Urinary bladder (tissue), 4 donors: Measurements from ENCODE around the gene DOK3. TPM values are rescaled to one million over a fixed set of nuclear protein-coding genes. Genes with fewer than 3 reads are reported as not detected.

ENCODE experiments used
- DNase-seq: peaks from one replicate; pipeline ENCODE4 v3.0.0-alpha.2; 2015; ENCODE audit errors: extremely low spot score
- H3K27ac ChIP-seq: one replicate; pipeline ENCODE4 v1.5.1; 2013; ENCODE audit warnings: low read depth, mild to moderate bottlenecking, moderate library complexity
- H3K36me3 ChIP-seq: one replicate; pipeline ENCODE4 v1.6.1; 2013; ENCODE audit warnings: mild to moderate bottlenecking, moderate library complexity; ENCODE audit not compliant: insufficient read depth
- H3K4me1 ChIP-seq: one replicate; pipeline ENCODE4 v1.6.1; 2013; ENCODE audit warnings: mild to moderate bottlenecking, moderate library complexity; ENCODE audit not compliant: insufficient read depth
- H3K4me3 ChIP-seq: one replicate; pipeline ENCODE4 v1.5.1; 2013; ENCODE audit warnings: low read depth, low read length
- WGBS: extraction: QIAGEN DNeasy Blood & Tissue Kit; methylation state at CpG from one replicate; pipeline ENCODE4 v1.1.7; 2013; 5-methylcytosine and 5-hydroxymethylcytosine counted together
- polyA plus RNA-seq: library from polyadenylated mRNA; stranded (reverse); fragments of 200-250 nt; gene quantifications from one replicate; pipeline ENCODE4 v1.2.3, GENCODE V29; 2013
- total RNA-seq: library from RNA; depleted of rRNA; stranded (reverse); fragments of >200 nt; gene quantifications from one replicate; pipeline ENCODE4 v1.2.3, GENCODE V29; 2014
- donor health status: healthy with polysubstance abuse.
- donor health status: healthy.

Gene DOK3
- total and polyA plus RNA-seq, 2 donors = 2.9 to 8.5 TPM

GRCh38 chr5:177462021-177462670 is 47.5 kb downstream of the DOK3 start:
- no peaks in the 10 kb centered on the region for H3K4me1 ChIP-seq
- H3K36me3 ChIP-seq = no peaks in the 10 kb centered on the region
- WGBS = 80% methylated on average over 27 of the region's 27 CpGs
- no peak overlapping the region for H3K27ac ChIP-seq
- H3K4me3 ChIP-seq = no peak overlapping the region
- no peak for DNase-seq

DNA sequence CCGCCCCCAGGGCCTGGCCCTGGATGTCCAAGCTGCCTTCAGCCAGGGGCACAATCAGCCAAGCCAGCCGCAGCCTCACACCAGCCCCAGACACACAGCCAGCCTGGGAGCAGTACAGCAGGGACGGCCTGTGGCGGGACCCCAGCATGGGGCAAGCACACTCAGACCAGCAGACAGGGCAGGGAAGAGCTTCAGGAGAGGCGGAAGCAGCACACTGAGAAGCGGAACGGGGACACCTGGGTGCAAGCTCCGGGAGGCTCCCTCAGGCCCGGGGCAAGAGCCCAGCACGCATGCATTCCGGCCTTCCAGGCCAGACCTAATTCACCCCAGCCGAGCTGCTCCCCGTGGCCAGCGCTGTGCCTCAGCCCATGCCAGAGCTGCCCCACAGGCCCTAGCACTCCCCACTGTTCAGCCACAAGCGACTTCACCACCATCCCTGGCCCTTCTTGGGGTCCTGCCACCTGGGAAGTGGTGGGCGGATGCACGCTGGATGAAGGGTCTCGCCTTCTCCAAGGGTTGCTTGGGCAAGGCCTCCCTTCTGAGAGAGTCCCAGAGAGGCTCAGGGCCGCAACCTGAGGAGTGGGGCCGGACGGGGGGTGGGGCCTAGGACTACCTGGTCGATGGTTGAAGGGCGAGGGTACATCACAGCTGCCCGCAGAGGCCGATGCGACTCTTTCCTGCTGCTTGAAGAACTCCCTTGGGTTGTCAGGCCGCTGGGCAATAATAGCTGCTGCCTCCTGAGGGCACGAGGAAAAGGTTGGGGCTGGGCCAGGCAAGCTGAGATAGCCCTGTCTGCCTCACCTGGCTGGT is 49.6 kb downstream of the DOK3 start:
- Histone ChIP-seq H3K4me1 (no peaks in the 10 kb centered on the region), H3K4me3 (no peak overlapping the region), H3K36me3 (no peaks in the 10 kb centered on the region), H3K27ac (no peak overlapping the region)
- 90% methylated on average over 28 of the region's 28 CpGs for WGBS
- DNase-seq = no peak

- 84% methylated on average over 11 of the region's 11 CpGs for WGBS
- Histone ChIP-seq H3K4me3 (no peak overlapping the region), H3K36me3 (no peaks in the 10 kb centered on the region), H3K27ac (no peak overlapping the region), H3K4me1 (no peaks in the 10 kb centered on the region)
- DNase-seq = no peak
Observed at GRCh38 chr5:177459357-177459756, 50.3 kb downstream of the DOK3 start.

DNA sequence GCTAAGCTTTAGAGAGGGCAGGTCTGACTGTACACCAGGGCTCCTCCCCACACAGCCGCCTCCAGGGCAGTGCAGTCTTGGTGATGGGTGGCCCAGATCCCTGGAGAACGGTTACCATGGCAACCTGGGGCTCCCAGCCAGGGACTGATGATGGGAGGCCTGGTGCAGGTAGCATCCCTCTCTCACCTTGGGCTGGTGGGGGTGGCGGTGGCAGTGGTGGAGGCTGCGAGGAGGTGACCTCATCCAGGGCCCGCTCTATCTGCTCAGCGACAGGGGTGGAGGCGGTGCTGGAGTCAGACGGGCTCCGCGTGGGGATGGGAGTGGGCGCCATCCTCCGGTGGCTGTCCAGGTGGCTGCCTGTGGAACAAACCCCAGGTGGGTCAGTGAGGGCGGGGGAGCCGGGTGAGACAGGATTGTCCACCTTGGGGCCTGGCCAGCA is 50.7 kb downstream of the DOK3 start:
- no peak for DNase-seq
- WGBS = 82% methylated on average over 14 of the region's 14 CpGs
- Histone ChIP-seq H3K4me3 (no peak overlapping the region), H3K36me3 (no peaks in the 10 kb centered on the region), H3K27ac (no peak overlapping the region), H3K4me1 (no peaks in the 10 kb centered on the region)

GRCh38 chr5:177457852-177458681 is 51.6 kb downstream of the DOK3 start:
- H3K4me1 ChIP-seq = no peaks in the 10 kb centered on the region
- H3K36me3 ChIP-seq = no peaks in the 10 kb centered on the region
- H3K27ac ChIP-seq = no peak overlapping the region
- no peak overlapping the region for H3K4me3 ChIP-seq
- DNase-seq = no peak
- WGBS = 82% methylated on average over 20 of the region's 20 CpGs

DNA sequence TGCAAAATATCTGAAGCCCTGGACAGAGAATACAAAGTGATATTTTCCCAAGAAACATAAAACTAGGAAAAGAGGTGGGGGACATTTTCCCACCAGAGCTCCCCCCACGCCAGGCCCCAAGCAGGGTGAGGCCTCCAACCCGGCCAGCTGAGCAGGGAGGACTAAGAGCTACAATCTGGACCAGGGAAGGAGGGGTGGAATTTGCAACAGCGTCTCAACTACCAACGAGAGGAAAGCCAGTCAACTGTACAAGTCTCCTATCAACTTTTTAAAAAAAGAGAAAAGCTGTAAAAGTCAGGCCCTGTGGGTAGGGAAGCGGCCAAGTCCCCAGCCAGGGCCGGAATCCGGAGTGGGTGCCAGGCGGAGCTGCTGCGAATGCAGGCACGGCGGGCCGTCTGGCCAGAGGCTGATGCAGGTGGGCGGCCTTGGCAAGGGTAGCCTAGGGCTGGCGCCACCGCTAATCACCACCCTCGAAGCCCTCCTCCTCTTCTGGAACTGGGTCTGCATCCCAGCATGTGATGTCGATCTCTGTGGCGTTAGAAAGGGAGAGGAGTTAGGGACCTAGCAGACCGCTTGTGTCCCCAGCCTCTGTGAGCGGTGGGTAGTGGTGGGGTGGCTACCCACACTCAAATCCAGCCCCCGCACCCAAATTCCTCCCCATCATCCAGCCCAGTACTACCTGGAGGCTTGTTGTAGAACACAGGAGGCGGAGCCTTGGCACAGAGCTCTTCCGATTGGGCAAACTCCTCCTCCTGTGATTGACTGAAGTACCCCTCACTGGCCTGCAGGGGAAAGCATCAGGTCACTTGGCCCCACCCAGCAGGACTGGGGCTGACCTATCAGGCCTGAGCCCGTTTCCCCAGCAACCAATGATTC is 52.4 kb downstream of the DOK3 start:
- WGBS = 65% methylated on average over 24 of the region's 24 CpGs
- no peak overlapping the region for H3K4me3 ChIP-seq
- no peaks in the 10 kb centered on the region for H3K4me1 ChIP-seq
- H3K36me3 ChIP-seq = no peaks in the 10 kb centered on the region
- H3K27ac ChIP-seq = no peak overlapping the region
- DNase-seq = peak; percentile 69

- DNase-seq = no peak
- no peaks in the 10 kb centered on the region for H3K36me3 ChIP-seq
- H3K27ac ChIP-seq = no peak overlapping the region
- H3K4me1 ChIP-seq = no peaks in the 10 kb centered on the region
- no peak overlapping the region for H3K4me3 ChIP-seq
- WGBS = 28% methylated on average over 12 of the region's 12 CpGs
Observed at GRCh38 chr5:177456591-177456964, 53.0 kb downstream of the DOK3 start.

- under 1% methylated on average over 76 of the region's 76 CpGs for WGBS
- DNase-seq = no peak
- no peaks in the 10 kb centered on the region for H3K4me1 ChIP-seq
- no peaks in the 10 kb centered on the region for H3K36me3 ChIP-seq
- peak overlapping the region; percentile 45 for H3K4me3 ChIP-seq
- no peak overlapping the region for H3K27ac ChIP-seq
Observed at GRCh38 chr5:177455661-177456590, 53.7 kb downstream of the DOK3 start.

DNA sequence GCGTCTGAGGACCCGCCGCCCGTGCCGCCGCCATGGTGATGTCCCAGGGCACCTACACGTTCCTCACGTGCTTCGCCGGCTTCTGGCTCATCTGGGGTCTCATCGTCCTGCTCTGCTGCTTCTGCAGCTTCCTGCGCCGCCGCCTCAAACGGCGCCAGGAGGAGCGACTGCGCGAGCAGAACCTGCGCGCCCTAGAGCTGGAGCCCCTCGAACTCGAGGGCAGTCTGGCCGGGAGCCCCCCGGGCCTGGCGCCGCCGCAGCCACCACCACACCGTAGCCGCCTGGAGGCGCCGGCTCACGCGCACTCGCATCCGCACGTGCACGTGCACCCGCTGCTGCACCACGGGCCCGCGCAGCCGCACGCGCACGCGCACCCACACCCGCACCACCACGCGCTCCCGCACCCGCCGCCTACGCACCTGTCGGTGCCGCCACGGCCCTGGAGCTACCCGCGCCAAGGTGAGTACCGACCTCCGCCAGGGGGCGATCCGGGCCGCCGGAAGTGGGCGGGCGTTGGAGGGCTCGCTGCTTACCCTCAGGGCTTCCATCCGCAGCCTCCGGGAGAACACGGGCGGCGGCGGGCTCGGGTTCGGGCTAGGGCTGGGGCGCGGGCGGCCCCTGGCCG is 54.5 kb downstream of the DOK3 start:
- Histone ChIP-seq H3K36me3 (no peaks in the 10 kb centered on the region), H3K4me1 (no peaks in the 10 kb centered on the region), H3K4me3 (peak overlapping the region; percentile 45), H3K27ac (no peak overlapping the region)
- no peak for DNase-seq
- WGBS = under 1% methylated on average over 80 of the region's 80 CpGs

GRCh38 chr5:177454397-177455035 is 55.1 kb downstream of the DOK3 start:
- no peaks in the 10 kb centered on the region for H3K4me1 ChIP-seq
- H3K27ac ChIP-seq = peak overlapping the region; percentile 12
- under 1% methylated on average over 84 of the region's 84 CpGs for WGBS
- peak; percentile 69 for DNase-seq
- H3K36me3 ChIP-seq = no peaks in the 10 kb centered on the region
- peak overlapping the region; percentile 45 for H3K4me3 ChIP-seq

GRCh38 chr5:177453852-177454396 is 55.7 kb downstream of the DOK3 start:
- H3K27ac ChIP-seq = no peak overlapping the region
- 7% methylated on average over 31 of the region's 31 CpGs for WGBS

More at GRCh38 chr5:177453852-177454396, 55.7 kb downstream of the DOK3 start:
- H3K36me3 ChIP-seq = no peaks in the 10 kb centered on the region
- no peak for DNase-seq
- no peaks in the 10 kb centered on the region for H3K4me1 ChIP-seq
- H3K4me3 ChIP-seq = no peak overlapping the region
